Astrocyte of the spinal cord (primary cell): Measurements from ENCODE around the gene RNF17.

Source experiments
- DNase-seq: peaks from one replicate; pipeline ENCODE4 v3.0.0; 2011; ENCODE audit warnings: low read depth, low spot score
- H3K4me3 ChIP-seq: 2 replicates; pipeline ENCODE4 v1.5.1; 2011; ENCODE audit warnings: low read depth, mild to moderate bottlenecking, low read length, moderate library complexity
- in situ Hi-C: cut with HindIII; loops from 2 replicates; pipeline ENCODE4 v1.10.0; 2017; ENCODE audit warnings: low sequenced_read_pairs
- TF ChIP-seq, protein P1 (sequence below): IDR thresholded peaks from 2 replicates; pipeline ENCODE4 v1.5.1; 2012; ENCODE audit warnings: low read depth, mild to moderate bottlenecking, low read length, inconsistent platforms

Gene RNF17

GRCh38 chr13:24900507-24900906 is 136.5 kb downstream of the RNF17 start:
- no peak overlapping the region for H3K4me3 ChIP-seq
- DNase-seq = no peak
- TF ChIP-seq, protein P1, sequence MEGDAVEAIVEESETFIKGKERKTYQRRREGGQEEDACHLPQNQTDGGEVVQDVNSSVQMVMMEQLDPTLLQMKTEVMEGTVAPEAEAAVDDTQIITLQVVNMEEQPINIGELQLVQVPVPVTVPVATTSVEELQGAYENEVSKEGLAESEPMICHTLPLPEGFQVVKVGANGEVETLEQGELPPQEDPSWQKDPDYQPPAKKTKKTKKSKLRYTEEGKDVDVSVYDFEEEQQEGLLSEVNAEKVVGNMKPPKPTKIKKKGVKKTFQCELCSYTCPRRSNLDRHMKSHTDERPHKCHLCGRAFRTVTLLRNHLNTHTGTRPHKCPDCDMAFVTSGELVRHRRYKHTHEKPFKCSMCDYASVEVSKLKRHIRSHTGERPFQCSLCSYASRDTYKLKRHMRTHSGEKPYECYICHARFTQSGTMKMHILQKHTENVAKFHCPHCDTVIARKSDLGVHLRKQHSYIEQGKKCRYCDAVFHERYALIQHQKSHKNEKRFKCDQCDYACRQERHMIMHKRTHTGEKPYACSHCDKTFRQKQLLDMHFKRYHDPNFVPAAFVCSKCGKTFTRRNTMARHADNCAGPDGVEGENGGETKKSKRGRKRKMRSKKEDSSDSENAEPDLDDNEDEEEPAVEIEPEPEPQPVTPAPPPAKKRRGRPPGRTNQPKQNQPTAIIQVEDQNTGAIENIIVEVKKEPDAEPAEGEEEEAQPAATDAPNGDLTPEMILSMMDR = no peak
- in situ Hi-C loops = no loop called here

DNA sequence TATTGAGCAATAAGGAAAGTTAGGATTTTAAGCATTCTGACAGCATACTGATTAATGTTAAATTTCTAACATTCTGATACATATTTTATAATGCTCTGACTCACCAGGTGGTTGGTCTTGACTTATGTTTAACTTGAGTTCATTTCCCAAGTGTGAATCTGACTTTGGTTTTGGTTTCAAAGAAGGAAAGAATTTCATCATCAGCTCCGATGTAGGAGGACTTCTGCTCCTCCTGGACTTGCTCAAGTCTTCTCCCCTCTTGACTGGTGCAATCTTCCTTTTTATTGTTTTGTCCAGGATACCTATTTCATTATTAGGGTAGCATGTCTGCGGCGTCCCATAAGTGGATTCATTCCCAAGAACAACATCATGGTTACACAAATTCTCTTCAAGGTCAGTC is 141.3 kb downstream of the RNF17 start:
- in situ Hi-C loops = no loop called here
- H3K4me3 ChIP-seq = no peak overlapping the region
- DNase-seq = no peak
- TF ChIP-seq, protein P1 = no peak

- no peak overlapping the region for H3K4me3 ChIP-seq
- DNase-seq = no peak
- TF ChIP-seq, protein P1 = no peak
- in situ Hi-C loops = no loop called here
Measured at GRCh38 chr13:24906268-24906667, 142.3 kb downstream of the RNF17 start.

GRCh38 chr13:24910502-24911132 is 146.6 kb downstream of the RNF17 start:
- DNase-seq = no peak
- in situ Hi-C loops = no loop called here
- H3K4me3 ChIP-seq = no peak overlapping the region
- TF ChIP-seq, protein P1 = no peak

GRCh38 chr13:24911133-24911908 is 147.4 kb downstream of the RNF17 start:
- DNase-seq = peak; percentile 52
- H3K4me3 ChIP-seq = no peak overlapping the region
- TF ChIP-seq, protein P1 = no peak
- in situ Hi-C loops = no loop called here

DNA sequence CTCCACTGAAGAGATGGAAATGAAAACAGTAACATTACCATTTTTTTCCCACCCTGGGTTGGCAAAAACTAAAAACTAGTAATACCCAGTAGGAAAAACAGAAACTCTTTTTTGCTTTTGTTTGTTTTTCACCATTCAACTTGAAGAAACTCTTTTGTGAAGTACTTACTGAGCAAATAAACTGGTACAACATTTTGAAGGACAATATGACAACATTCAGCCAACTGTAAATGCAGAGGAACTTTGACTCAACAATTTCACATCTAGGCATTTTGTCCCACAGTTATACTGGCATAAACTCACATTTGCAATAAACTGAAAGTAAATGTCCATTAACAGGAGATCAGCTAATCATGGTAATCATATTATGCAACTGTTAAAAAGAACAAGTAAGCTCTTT is 152.5 kb downstream of the RNF17 start:
- in situ Hi-C loops = no loop called here
- DNase-seq = no peak
- H3K4me3 ChIP-seq = no peak overlapping the region
- TF ChIP-seq, protein P1 = no peak
